Measurements from ENCODE around the gene PHC1. TPM values are rescaled to one million over a fixed set of nuclear protein-coding genes. Genes with fewer than 3 reads are reported as not detected.
"Not testable (repeated sequence)": the region's sequence is repeated elsewhere in the genome, so short reads cannot be mapped to it uniquely, and the experiment has no call there.

The PHC1 gene
- polyA plus RNA-seq, 1 donor (not counting 4 experiments of a cell fraction or from before 2014, with no cell fraction given): 11.0 TPM

DNA sequence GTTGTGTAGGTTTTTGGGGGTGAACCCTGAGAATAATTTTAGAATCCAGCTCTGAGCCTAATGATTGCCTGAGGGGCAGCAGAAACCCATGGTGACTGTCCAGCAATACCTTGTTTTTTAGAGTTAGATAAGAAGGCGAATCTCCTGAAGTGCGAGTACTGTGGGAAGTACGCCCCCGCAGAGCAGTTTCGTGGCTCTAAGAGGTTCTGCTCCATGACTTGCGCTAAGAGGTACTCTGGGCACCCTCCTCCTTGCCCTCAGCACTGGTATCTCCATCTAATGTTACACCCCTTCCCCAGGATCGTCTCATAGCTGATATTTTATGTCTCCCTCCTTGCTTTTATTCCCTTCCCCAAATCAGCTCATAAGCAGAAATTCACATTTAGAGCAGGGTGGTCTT is 22.4 kb downstream of the PHC1 start:
- no peaks in the 10 kb centered on the region for H3K79me2 ChIP-seq (ENCODE audit: control insufficient read depth, insufficient read depth, low read length)
- TF ChIP-seq EZH2 (IDR thresholded peaks at IDR 0.05; ENCODE audit: low read length): no peak
- TF ChIP-seq, protein P1, sequence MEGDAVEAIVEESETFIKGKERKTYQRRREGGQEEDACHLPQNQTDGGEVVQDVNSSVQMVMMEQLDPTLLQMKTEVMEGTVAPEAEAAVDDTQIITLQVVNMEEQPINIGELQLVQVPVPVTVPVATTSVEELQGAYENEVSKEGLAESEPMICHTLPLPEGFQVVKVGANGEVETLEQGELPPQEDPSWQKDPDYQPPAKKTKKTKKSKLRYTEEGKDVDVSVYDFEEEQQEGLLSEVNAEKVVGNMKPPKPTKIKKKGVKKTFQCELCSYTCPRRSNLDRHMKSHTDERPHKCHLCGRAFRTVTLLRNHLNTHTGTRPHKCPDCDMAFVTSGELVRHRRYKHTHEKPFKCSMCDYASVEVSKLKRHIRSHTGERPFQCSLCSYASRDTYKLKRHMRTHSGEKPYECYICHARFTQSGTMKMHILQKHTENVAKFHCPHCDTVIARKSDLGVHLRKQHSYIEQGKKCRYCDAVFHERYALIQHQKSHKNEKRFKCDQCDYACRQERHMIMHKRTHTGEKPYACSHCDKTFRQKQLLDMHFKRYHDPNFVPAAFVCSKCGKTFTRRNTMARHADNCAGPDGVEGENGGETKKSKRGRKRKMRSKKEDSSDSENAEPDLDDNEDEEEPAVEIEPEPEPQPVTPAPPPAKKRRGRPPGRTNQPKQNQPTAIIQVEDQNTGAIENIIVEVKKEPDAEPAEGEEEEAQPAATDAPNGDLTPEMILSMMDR (optimal IDR thresholded peaks at IDR 0.05 in 1 of 3, IDR thresholded peaks at IDR 0.05 in 1 of 3, conservative IDR thresholded peaks at IDR 0.05 in 1 of 3; ENCODE audit: extremely low read depth in 1 of 3, insufficient read depth in 2 of 3, low read length in 3 of 3): no peak
- H3K27ac ChIP-seq (ENCODE audit: control insufficient read depth, insufficient read depth, low read length): no peak overlapping the region
- no peak overlapping the region for H3K4me3 ChIP-seq (ENCODE audit: control insufficient read depth in 2 of 3, extremely low read depth in 1 of 3, insufficient read depth in 2 of 3, low read depth in 1 of 3, low read length in 3 of 3)
- no peak for FAIRE-seq
- H3K27me3 ChIP-seq (ENCODE audit: control insufficient read depth, extremely low read depth, insufficient read depth, low read length): no peaks in the 10 kb centered on the region
- H4K20me1 ChIP-seq (ENCODE audit: control insufficient read depth, extremely low read depth, insufficient read depth, low read length): no peaks in the 10 kb centered on the region
- no peak overlapping the region for H2AFZ ChIP-seq (ENCODE audit: control insufficient read depth, low read length)
- dilution Hi-C loops (cut with MboI; ENCODE audit: extremely low pct_ligation_motif_present, low sequenced_read_pairs): no loop called here
- peaks cover 5 to 9% of the 10 kb centered on the region in 2 experiments for H3K36me3 ChIP-seq (ENCODE audit: control insufficient read depth in 2 of 2, extremely low read depth in 1 of 2, insufficient read depth in 2 of 2, low read length in 2 of 2)
- H3K9ac ChIP-seq (ENCODE audit: control insufficient read depth, extremely low read depth, insufficient read depth, low read length): no peak overlapping the region
- no peaks in the 10 kb centered on the region for H3K9me3 ChIP-seq (ENCODE audit: control insufficient read depth, low read depth, low read length)
- no peaks in the 10 kb centered on the region for H3K9me1 ChIP-seq (ENCODE audit: control insufficient read depth, extremely low read depth, insufficient read depth, low read length)
- no peaks in the 10 kb centered on the region for H3K4me1 ChIP-seq (ENCODE audit: control insufficient read depth, extremely low read depth, insufficient read depth, low read length)
- DNase-seq (ENCODE audit: low read depth, low spot score): no peak
- no peak overlapping the region for H3K4me2 ChIP-seq (ENCODE audit: control insufficient read depth, extremely low read depth, insufficient read depth, low read depth, low read length)

DNA sequence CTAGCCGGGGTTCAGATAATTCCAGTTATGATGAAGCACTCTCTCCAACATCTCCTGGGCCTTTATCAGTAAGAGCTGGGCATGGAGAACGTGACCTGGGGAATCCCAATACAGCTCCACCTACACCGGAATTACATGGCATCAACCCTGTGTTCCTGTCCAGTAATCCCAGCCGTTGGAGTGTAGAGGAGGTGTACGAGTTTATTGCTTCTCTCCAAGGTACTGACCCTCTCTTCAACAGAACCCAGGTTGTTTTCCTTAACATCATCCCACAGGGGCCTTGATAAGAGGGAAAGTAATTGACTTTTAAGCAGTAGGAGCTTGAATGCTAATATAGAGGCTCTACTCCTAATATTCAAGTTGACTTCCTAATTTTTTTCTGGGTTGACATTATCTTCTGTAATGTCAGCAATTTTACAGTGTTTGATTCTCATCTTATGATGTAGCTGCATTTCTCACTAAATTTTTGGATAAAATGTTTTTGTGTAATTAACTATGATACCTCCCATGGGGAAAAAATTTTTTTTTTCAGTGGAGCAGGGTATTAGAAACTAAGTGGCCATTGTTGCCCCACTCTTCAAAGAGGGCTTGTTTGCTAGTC is 23.6 kb downstream of the PHC1 start:
- H3K9ac ChIP-seq (ENCODE audit: control insufficient read depth, extremely low read depth, insufficient read depth, low read length); H3K4me2 ChIP-seq (ENCODE audit: control insufficient read depth, extremely low read depth, insufficient read depth, low read depth, low read length); H2AFZ ChIP-seq (ENCODE audit: control insufficient read depth, low read length); H3K79me2 ChIP-seq (ENCODE audit: control insufficient read depth, insufficient read depth, low read length); dilution Hi-C loops (cut with MboI; ENCODE audit: extremely low pct_ligation_motif_present, low sequenced_read_pairs); H4K20me1 ChIP-seq (ENCODE audit: control insufficient read depth, extremely low read depth, insufficient read depth, low read length); DNase-seq (ENCODE audit: low read depth, low spot score); H3K27me3 ChIP-seq (ENCODE audit: control insufficient read depth, extremely low read depth, insufficient read depth, low read length); H3K27ac ChIP-seq (ENCODE audit: control insufficient read depth, insufficient read depth, low read length); FAIRE-seq; H3K9me1 ChIP-seq (ENCODE audit: control insufficient read depth, extremely low read depth, insufficient read depth, low read length); H3K9me3 ChIP-seq (ENCODE audit: control insufficient read depth, low read depth, low read length); H3K4me3 ChIP-seq (ENCODE audit: control insufficient read depth in 2 of 3, extremely low read depth in 1 of 3, insufficient read depth in 2 of 3, low read depth in 1 of 3, low read length in 3 of 3); H3K4me1 ChIP-seq (ENCODE audit: control insufficient read depth, extremely low read depth, insufficient read depth, low read length): not testable (repeated sequence)
- H3K36me3 ChIP-seq (ENCODE audit: control insufficient read depth in 2 of 2, extremely low read depth in 1 of 2, insufficient read depth in 2 of 2, low read length in 2 of 2): peaks cover 12 to 16% of the 10 kb centered on the region in 2 experiments

All from keratinocyte (primary cell).